IPS-18a (cell line): Measurements from ENCODE around the gene ASIC2.

Experiments
- H3K27ac ChIP-seq: one replicate; pipeline ENCODE4 v1.5.1; 2013; ENCODE audit warnings: low read length
- H3K27me3 ChIP-seq: one replicate; pipeline ENCODE4 v1.6.1; 2013; ENCODE audit warnings: mild to moderate bottlenecking, low read length; ENCODE audit not compliant: control insufficient read depth, insufficient read depth
- H3K36me3 ChIP-seq: one replicate; pipeline ENCODE4 v1.6.1; 2013; ENCODE audit warnings: low read depth, low read length; ENCODE audit not compliant: control insufficient read depth
- H3K4me1 ChIP-seq: one replicate; pipeline ENCODE4 v1.6.1; 2013; ENCODE audit warnings: low read depth, low read length; ENCODE audit not compliant: control insufficient read depth
- H3K4me3 ChIP-seq: one replicate; pipeline ENCODE4 v1.5.1; 2013; ENCODE audit warnings: low read length
- H3K9ac ChIP-seq: one replicate; pipeline ENCODE4 v1.6.1; 2013; ENCODE audit warnings: mild to moderate bottlenecking, low read length, moderate library complexity
- H3K9me3 ChIP-seq: one replicate; pipeline ENCODE4 v1.6.1; 2013; ENCODE audit warnings: low read depth, low read length; ENCODE audit not compliant: control insufficient read depth

The ASIC2 gene

GRCh38 chr17:33073416-33073815 lies 219.7 kb downstream of the ASIC2 start:
- no peak overlapping the region for H3K4me3 ChIP-seq
- H3K27ac ChIP-seq: no peak overlapping the region
- H3K27me3 ChIP-seq: no peaks in the 10 kb centered on the region
- H3K9ac ChIP-seq: no peak overlapping the region
- no peaks in the 10 kb centered on the region for H3K9me3 ChIP-seq
- H3K4me1 ChIP-seq: no peaks in the 10 kb centered on the region
- no peaks in the 10 kb centered on the region for H3K36me3 ChIP-seq

GRCh38 chr17:33072421-33073161 lies 220.5 kb downstream of the ASIC2 start:
- no peaks in the 10 kb centered on the region for H3K4me1 ChIP-seq

GRCh38 chr17:33071656-33072055 lies 221.4 kb downstream of the ASIC2 start:
- Histone ChIP-seq H3K4me1 (no peaks in the 10 kb centered on the region), H3K27me3 (no peaks in the 10 kb centered on the region)

More at GRCh38 chr17:33072421-33073161, 220.5 kb downstream of the ASIC2 start:
- Histone ChIP-seq H3K9me3 (no peaks in the 10 kb centered on the region), H3K27me3 (no peaks in the 10 kb centered on the region), H3K9ac (no peak overlapping the region), H3K4me3 (no peak overlapping the region), H3K27ac (no peak overlapping the region), H3K36me3 (no peaks in the 10 kb centered on the region)

GRCh38 chr17:33057564-33057963 lies 235.5 kb downstream of the ASIC2 start:
- no peak overlapping the region for H3K9ac ChIP-seq
- no peaks in the 10 kb centered on the region for H3K27me3 ChIP-seq
- H3K36me3 ChIP-seq: no peaks in the 10 kb centered on the region
- H3K27ac ChIP-seq: no peak overlapping the region
- H3K4me1 ChIP-seq: no peaks in the 10 kb centered on the region
- H3K9me3 ChIP-seq: no peaks in the 10 kb centered on the region
- H3K4me3 ChIP-seq: no peak overlapping the region

More at GRCh38 chr17:33071656-33072055, 221.4 kb downstream of the ASIC2 start:
- no peaks in the 10 kb centered on the region for H3K36me3 ChIP-seq
- no peak overlapping the region for H3K4me3 ChIP-seq
- H3K9ac ChIP-seq: no peak overlapping the region
- no peak overlapping the region for H3K27ac ChIP-seq
- no peaks in the 10 kb centered on the region for H3K9me3 ChIP-seq

GRCh38 chr17:33056399-33057146 lies 236.5 kb downstream of the ASIC2 start:
- H3K27me3 ChIP-seq: no peaks in the 10 kb centered on the region
- H3K4me1 ChIP-seq: no peaks in the 10 kb centered on the region
- no peaks in the 10 kb centered on the region for H3K36me3 ChIP-seq
- H3K4me3 ChIP-seq: no peak overlapping the region
- no peak overlapping the region for H3K9ac ChIP-seq
- H3K9me3 ChIP-seq: no peaks in the 10 kb centered on the region
- no peak overlapping the region for H3K27ac ChIP-seq

GRCh38 chr17:33055746-33056145 lies 237.3 kb downstream of the ASIC2 start:
- H3K27me3 ChIP-seq: no peaks in the 10 kb centered on the region
- no peaks in the 10 kb centered on the region for H3K9me3 ChIP-seq
- no peaks in the 10 kb centered on the region for H3K4me1 ChIP-seq
- H3K4me3 ChIP-seq: no peak overlapping the region
- H3K27ac ChIP-seq: no peak overlapping the region
- H3K9ac ChIP-seq: no peak overlapping the region
- H3K36me3 ChIP-seq: no peaks in the 10 kb centered on the region

- Histone ChIP-seq H3K27ac (no peak overlapping the region), H3K9ac (no peak overlapping the region), H3K27me3 (no peaks in the 10 kb centered on the region), H3K4me3 (no peak overlapping the region), H3K36me3 (no peaks in the 10 kb centered on the region), H3K9me3 (no peaks in the 10 kb centered on the region), H3K4me1 (no peaks in the 10 kb centered on the region)
These were observed 237.9 kb downstream of the ASIC2 start for GRCh38 chr17:33055171-33055611.

- H3K36me3 ChIP-seq: no peaks in the 10 kb centered on the region
- H3K27ac ChIP-seq: no peak overlapping the region
- no peaks in the 10 kb centered on the region for H3K27me3 ChIP-seq
These were observed 238.7 kb downstream of the ASIC2 start for GRCh38 chr17:33054412-33054811.

GRCh38 chr17:33053676-33054075 lies 239.4 kb downstream of the ASIC2 start:
- no peaks in the 10 kb centered on the region for H3K9me3 ChIP-seq
- H3K27me3 ChIP-seq: no peaks in the 10 kb centered on the region
- H3K9ac ChIP-seq: no peak overlapping the region
- no peak overlapping the region for H3K27ac ChIP-seq
- no peaks in the 10 kb centered on the region for H3K4me1 ChIP-seq
- no peak overlapping the region for H3K4me3 ChIP-seq
- no peaks in the 10 kb centered on the region for H3K36me3 ChIP-seq

More at GRCh38 chr17:33054412-33054811, 238.7 kb downstream of the ASIC2 start:
- no peak overlapping the region for H3K9ac ChIP-seq
- H3K9me3 ChIP-seq: no peaks in the 10 kb centered on the region
- no peak overlapping the region for H3K4me3 ChIP-seq
- no peaks in the 10 kb centered on the region for H3K4me1 ChIP-seq

- no peaks in the 10 kb centered on the region for H3K36me3 ChIP-seq
- no peaks in the 10 kb centered on the region for H3K27me3 ChIP-seq
These were observed 240.2 kb downstream of the ASIC2 start for GRCh38 chr17:33052856-33053255.

GRCh38 chr17:33050611-33051140 lies 242.4 kb downstream of the ASIC2 start:
- no peaks in the 10 kb centered on the region for H3K4me1 ChIP-seq
- H3K9me3 ChIP-seq: no peaks in the 10 kb centered on the region
- no peak overlapping the region for H3K27ac ChIP-seq
- no peaks in the 10 kb centered on the region for H3K27me3 ChIP-seq
- H3K4me3 ChIP-seq: no peak overlapping the region
- H3K9ac ChIP-seq: no peak overlapping the region
- H3K36me3 ChIP-seq: no peaks in the 10 kb centered on the region

More at GRCh38 chr17:33052856-33053255, 240.2 kb downstream of the ASIC2 start:
- Histone ChIP-seq H3K27ac (no peak overlapping the region), H3K4me3 (no peak overlapping the region), H3K9me3 (no peaks in the 10 kb centered on the region), H3K9ac (no peak overlapping the region), H3K4me1 (no peaks in the 10 kb centered on the region)
